ENCODE data around the gene B4GALNT1. TPM values are rescaled to one million over a fixed set of nuclear protein-coding genes. Genes with fewer than 3 reads are reported as not detected.
A peak's percentile ranks its signal among the peaks of the same experiment; 100 is the strongest.

B4GALNT1 gene
- total RNA-seq, 1 experiment from 2014 or later = 31.3 TPM

DNA sequence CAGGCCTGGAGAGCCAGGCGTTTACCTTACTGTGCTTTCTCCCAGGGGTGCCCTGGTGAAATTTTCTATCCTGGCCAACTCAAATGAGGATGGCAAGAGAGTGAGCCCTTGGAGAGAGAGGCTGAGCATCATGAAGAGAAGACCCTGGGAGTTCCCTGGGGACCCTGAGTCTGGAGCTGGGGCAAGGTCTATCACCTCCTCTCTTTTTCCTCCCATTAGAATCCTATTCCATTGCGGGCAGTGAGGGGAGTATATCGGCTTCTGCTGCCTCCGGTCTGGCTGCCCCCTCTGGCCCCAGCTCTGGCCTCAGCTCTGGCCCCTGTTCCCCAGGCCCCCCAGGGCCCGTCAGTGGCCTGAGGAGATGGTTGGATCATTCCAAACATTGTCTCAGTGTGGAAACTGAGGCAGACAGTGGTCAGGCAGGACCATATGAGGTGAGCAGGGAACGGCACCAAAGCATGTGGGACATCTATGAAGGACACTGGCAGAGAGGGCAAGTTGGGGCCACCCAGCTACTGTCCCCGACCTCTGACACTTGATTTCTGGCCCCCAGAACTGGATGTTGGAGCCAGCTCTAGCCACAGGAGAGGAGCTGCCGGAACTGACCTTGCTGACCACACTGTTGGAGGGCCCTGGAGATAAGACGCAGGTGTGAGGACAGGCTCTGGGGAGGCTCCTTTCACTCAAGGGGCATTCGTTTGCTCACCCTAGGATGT, 20.1 kb downstream of the B4GALNT1 start (continued):
- TF ChIP-seq ZBTB33 (IDR thresholded peaks at IDR 0.05; ENCODE audit: extremely low read depth, insufficient replicate concordance, low read length) (no peak), CBX3 (IDR thresholded peaks at IDR 0.05; ENCODE audit: low read depth) (no peak), EZH2 (IDR thresholded peaks at IDR 0.05) (no peak), ATF3 (IDR thresholded peaks at IDR 0.05) (no peak)

DNA sequence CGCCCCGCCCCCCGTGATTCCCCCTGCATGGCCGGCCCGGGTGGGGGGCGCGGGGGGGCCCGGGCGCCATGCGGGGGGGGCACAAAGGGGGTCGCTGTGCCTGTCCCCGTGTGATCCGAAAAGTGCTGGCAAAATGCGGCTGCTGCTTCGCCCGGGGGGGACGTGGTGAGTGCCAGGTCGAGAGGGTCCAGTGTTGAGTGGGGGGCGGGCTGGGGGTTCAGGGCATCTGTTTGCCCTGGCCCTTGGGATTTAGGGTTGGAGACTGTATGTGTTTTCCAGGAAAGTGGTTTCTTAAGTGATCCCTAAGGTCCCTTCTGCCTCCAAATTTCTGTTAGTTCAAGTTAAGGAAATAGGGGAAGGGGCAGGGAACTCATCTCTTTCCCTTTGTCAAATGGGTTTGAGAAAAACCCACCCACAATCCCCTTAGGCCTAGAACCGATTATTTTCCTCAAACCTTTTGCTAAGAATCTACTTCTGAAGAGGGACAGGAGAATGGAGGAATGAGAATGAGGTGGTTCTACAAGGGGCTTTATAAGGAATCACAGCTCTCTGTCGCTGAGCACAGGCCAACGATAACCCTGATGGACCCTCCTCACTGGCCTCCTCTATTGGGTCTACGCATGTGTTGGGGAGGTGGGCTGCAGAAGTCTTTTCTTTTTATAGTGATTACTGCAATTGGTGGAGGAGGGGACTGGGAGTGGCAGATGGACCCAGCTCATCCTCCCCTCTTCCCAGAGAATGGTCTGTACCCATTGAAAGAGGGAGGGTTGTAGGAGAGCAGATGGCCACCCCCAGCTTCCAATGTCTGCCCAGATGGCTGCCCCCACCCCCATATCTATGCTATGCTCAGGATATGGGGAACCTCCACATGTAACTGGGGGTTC, 20.9 kb downstream of the B4GALNT1 start:
- Histone ChIP-seq H3K4me2 (ENCODE audit: low read length) (peak overlapping the region; percentile 64), H3K4me1 (ENCODE audit: control insufficient read depth in 1 of 2, insufficient read depth in 2 of 2, low read length in 2 of 2) (peaks cover 0 to 9% of the 10 kb centered on the region in 2 experiments; a peak in 1 of 4 replicates), H3K9ac (ENCODE audit: low read length) (peak overlapping the region; percentile 47; the same call in 1 of the 2 replicates), H3K36me3 (ENCODE audit: control insufficient read depth in 1 of 2, insufficient read depth in 2 of 2, low read length in 2 of 2) (no peaks in the 10 kb centered on the region), H4K20me1 (ENCODE audit: insufficient read depth) (no peaks in the 10 kb centered on the region), H3K79me2 (ENCODE audit: insufficient read depth, low read length) (no peaks in the 10 kb centered on the region), H2AFZ (ENCODE audit: low read depth, low read length, poor library complexity, severe bottlenecking) (no peak overlapping the region), H3K9me2 (ENCODE audit: insufficient read depth) (no peaks in the 10 kb centered on the region), H3K9me3 (ENCODE audit: control insufficient read depth in 1 of 2, insufficient read depth in 1 of 2, low read depth in 1 of 2, low read length in 2 of 2) (no peaks in the 10 kb centered on the region), H3K27ac (ENCODE audit: low read depth, low read length) (no peak overlapping the region), H3K4me3 (replicated peaks in 1 of 2; ENCODE audit: low read depth in 1 of 2, low read length in 2 of 2) (peak overlapping the region in 1 of 2 experiments; percentile 53; a peak in 3 of 4 replicates), H3K27me3 (ENCODE audit: insufficient read depth, low read length) (no peaks in the 10 kb centered on the region)
- RAD21 ChIA-PET (ENCODE audit: low non-redundant PET in 1 of 2, low total read pairs in 2 of 2, uncharacterized antibody in 2 of 2, unreplicated experiment in 2 of 2) = no interaction called here
- CTCF ChIA-PET = interaction anchor here (2.0 kb wide), 1 partner anchor 28 kb away, joined by 7 read pairs; no protein-coding TSS in a partner anchor
- no peak for ATAC-seq
- intact Hi-C loops (cut with micrococcal nuclease) = no loop called here
- TSS peak; percentile 77 for BruUV-seq (replicated peaks)
- no peak for DNase-seq (ENCODE audit: low read depth, low spot score)
- POLR2A ChIA-PET = no interaction called here
- no peak for TF ChIP-seq RAD21 (IDR thresholded peaks at IDR 0.05; ENCODE audit: low read depth)
- no peak for TF ChIP-seq ZNF274 (IDR thresholded peaks at IDR 0.05; ENCODE audit: low read depth, low read length)
- no peak for TF ChIP-seq ATF3 (IDR thresholded peaks at IDR 0.05)
- no peak for TF ChIP-seq EGR1 (IDR thresholded peaks at IDR 0.05; ENCODE audit: low read depth)

Data from HCT116 (cell line).